Measurements from ENCODE around the gene RPS14. TPM values are rescaled to one million over a fixed set of nuclear protein-coding genes. Genes with fewer than 3 reads are reported as not detected.
"Not testable (repeated sequence)": the region's sequence is repeated elsewhere in the genome, so short reads cannot be mapped to it uniquely, and the experiment has no call there.

The RPS14 gene
- polyA plus RNA-seq, 5 donors = 2,380 to 2,884 (median 2,485) TPM

- DNase-seq = peak; percentile 81 to 86
These were observed 37.1 kb upstream of the RPS14 start for GRCh38 chr5:150486402-150487198.

- peak; percentile 62 to 65 for DNase-seq
These were observed 36.3 kb upstream of the RPS14 start for GRCh38 chr5:150485693-150486401.

GRCh38 chr5:150484964-150485692 lies 35.6 kb upstream of the RPS14 start:
- DNase-seq = no peak

DNA sequence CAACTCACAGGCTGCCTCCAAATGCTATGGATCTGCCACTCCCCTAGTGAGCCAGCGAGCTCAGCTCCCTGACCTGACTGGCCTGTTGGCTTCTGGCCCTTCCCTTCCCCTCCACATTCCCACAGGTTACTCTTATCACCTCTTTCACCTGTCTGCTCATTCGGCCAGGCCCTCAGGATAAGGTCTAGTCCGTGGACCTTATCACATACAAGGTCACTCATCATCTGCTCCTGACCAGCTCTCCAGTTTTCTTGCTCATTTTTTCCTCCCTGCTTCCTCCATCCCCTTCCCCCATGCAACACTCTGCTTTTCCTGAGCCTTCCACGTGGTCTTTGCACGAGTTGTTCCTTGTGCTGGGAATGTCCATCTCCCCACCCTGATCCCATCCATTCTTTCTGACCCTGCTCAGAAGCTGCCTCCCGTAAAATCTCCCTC lies 32.5 kb upstream of the RPS14 start:
- no peak for DNase-seq

GRCh38 chr5:150481708-150481965 lies 32.1 kb upstream of the RPS14 start:
- DNase-seq = no peak

GRCh38 chr5:150479416-150479815 lies 29.9 kb upstream of the RPS14 start:
- no peak for DNase-seq

DNA sequence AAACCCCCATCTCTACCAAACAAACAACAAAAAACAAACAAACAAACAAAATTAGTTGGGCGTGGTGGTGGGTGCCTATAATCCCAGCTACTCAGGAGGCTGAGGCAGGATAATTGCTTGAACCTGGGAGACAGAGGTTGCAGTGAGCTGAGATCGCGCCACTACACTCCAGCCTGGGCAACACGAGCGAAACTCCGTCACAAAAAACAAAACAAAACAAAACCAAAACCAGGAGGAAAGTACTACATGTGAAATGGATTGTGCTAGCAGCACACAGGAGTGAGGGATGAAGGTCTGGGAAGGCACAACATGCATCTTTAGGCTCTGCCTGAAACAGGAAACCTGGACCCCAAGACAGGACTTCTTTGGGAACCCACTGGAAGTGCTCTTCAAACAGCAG lies 27.0 kb upstream of the RPS14 start:
- DNase-seq = not testable (repeated sequence)

DNA sequence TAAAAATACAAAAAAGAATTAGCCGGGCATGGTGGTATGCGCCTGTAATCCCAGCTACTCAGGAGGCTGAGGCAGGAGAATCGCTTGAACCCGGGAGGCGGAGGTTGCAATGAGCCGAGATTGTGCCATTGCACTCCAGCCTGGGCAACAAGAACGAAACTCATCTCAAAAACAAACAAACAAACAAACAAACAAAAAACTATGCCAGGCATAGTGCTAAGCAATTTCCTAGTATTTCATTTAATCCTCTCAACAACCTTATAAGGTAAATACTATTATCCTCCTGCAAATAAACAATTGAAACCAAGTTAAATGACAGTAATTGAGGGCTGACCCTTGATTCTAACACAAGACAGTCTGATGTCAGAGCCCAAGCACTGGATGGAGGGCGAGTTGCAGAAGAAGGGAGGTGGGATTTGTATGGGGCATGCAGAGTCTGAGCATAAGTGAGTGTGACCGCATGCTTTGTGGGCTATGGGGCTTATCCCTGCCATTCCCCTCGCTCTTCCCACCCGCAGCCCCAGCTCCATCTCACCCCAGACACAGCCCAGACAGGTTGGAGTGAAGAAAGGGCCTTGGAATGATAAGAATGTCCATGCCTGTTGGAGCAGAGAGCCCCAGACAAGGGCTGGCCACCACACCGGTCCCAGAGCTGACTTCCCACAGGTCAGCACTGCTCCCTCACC lies 24.3 kb upstream of the RPS14 start:
- DNase-seq = no peak

DNA sequence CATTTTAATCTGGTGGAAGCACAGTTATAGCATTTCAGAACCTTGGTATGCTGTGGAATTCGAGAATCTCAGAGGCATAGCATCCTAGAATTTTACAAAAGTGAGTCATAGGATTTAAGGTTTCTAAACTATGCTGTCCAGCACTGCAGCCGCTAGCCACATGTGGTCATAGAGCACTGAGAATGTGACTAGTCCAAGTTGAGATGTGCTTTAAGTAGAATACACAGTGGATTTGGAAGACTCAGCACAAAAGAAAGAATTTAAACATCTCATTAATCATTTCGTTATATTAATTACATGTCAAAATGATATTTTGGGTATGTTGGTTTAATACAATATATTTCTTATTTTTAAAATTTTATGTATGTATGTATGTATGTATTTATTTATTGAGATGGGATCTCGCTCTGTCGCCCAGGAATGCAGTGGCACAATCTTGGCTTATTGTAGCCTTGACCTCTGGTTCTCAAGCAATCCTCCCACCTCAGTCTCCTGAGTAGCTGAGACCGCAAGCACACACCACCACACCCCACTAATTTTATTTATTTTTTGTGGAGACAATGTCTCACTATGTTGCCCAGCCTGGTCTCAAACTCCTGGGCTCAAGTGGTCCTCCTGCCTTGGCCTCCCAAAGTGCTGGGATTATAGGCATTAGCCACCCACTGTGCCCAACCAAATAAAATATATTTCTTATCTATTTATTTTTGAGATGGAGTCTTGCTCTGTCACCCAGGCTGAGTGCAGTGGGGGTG lies 20.4 kb upstream of the RPS14 start:
- no peak for DNase-seq

DNA sequence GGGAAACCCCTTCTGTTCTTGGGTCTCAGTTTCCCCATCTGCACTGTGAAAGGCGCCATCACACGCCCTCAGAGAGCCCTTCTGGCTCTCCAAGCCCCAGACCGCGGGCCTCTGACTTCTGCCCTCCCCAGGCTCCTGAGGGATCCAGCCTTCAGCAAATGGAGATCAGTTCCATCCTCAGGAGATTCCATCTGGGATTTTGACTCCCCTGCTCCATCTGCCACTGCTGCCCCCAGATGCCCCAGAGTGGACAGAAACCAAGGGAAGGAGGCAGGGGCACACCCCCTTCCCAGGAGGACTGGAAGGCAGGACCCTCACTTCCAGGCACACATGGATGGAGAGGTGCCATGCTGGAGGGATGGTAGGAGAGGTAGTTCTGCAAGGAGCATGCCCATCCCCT lies 18.7 kb upstream of the RPS14 start:
- DNase-seq = no peak

- DNase-seq = no peak
These were observed 16.4 kb upstream of the RPS14 start for GRCh38 chr5:150465927-150466326.

DNA sequence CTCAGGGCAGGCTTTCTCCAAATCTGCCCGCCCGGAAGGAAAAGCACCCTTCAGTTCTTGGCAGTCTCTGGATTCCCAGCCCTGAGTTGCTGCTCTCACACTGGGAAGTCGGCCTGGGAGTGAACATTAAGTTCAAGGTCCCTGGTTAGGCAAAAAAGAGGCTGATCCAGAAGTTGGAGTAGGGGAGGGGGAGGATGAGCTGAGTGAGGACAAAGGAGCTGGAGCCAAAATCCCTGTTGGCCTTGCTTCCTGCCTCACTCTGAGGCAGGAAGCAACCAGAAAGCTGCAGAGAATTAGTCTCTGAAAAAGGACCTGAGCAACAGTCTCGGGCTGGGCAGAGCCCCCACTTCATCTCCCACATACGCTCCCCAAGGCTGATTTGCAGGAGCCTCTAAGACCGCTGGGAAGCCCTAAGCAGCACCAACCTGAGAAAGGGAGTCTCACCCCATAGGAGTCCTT lies 15.0 kb upstream of the RPS14 start:
- peak; percentile 51 to 59 for DNase-seq

GRCh38 chr5:150461231-150461630 lies 11.7 kb upstream of the RPS14 start:
- no peak for DNase-seq

DNA sequence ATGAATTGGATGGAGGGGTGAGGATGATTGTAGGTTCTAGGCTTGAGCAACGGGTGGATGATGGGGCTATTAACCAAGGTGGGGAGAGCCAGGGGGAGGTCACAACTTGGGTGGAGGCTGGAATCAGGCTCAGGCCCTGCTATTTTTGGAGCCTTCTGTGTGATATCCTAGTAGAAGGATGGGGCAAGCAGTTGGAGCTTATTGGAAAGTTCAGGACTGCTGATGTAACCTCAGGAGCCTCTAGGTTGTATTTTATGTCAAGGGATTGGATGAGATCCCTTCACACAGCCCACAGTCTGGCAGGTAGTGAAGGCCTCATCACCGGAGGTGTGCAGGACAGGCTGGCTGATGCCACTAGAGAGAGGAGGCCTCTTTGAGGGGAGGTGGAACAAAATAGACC lies 11.2 kb upstream of the RPS14 start:
- DNase-seq = no peak

DNA sequence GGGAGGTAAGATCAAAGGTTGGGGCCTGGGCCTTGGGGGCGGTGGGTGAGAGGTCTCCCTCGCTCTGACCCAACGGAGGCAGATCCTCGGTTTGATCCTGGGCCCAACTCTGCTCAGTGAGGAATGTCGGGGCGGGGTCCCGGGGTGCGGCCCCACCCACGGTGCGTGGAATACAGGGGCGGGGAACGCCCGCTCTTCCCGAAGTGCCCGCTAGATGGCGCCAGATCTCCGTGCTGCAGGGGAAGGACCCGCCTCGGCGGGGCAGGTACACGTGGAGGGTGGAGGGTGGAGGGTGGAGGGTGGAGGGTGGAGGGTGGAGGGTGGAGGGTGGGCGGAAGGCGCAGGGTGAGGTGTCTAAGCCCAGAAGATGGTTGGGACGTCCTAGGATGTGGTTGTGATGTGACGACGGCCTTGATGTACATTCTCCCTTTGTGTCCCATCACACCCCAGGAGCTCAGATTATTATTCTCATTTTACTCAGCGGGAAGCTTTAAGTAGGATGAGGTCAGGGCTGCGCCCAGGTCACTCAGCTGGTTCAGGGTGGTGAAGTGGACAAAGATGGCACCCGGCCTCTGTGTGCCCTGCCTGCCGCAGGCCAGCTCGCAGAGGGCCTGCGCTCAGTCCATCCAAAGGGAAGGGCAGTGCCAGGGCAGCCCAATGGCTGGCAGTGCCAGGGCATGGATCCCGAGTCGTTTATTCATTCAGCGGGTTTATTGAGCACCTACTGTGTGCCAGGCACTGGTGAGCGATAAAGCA lies 9.4 kb upstream of the RPS14 start:
- peak; percentile 53 to 58 for DNase-seq

DNA sequence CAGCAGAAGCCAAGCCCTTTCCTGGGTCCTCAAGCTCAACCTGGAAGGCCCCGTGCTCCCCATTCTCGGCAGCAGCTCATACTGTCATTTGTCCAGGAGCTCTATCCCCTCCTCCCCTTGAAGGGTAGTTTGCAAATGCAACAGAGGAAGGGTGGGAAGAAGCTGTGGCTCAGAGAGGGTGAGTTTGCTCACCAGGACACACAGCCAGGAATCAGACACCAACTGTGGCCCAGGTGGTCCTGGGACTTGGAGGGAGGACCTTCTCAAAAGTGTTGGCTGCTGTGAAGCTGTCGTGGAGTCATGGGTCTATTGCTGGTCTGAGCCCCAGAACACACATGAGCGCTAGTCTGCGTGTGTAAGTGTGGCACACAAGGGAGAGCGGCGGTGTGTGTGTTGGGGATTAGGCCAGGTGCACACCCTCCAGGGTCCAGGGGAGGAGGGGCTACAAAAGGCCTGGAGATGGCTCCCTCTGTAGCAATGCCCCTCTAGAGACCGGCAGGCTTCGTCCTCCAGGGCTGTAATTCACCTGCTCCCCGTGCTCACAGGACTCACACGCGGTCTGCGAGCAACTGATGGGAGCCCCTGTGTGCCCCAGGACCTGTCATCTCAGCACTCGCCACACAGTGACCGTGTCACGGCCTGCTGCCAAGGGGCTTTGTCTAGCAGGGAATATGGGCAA lies 8.2 kb upstream of the RPS14 start:
- no peak for DNase-seq

- DNase-seq = no peak
These were observed 7.6 kb upstream of the RPS14 start for GRCh38 chr5:150457121-150457520.

DNA sequence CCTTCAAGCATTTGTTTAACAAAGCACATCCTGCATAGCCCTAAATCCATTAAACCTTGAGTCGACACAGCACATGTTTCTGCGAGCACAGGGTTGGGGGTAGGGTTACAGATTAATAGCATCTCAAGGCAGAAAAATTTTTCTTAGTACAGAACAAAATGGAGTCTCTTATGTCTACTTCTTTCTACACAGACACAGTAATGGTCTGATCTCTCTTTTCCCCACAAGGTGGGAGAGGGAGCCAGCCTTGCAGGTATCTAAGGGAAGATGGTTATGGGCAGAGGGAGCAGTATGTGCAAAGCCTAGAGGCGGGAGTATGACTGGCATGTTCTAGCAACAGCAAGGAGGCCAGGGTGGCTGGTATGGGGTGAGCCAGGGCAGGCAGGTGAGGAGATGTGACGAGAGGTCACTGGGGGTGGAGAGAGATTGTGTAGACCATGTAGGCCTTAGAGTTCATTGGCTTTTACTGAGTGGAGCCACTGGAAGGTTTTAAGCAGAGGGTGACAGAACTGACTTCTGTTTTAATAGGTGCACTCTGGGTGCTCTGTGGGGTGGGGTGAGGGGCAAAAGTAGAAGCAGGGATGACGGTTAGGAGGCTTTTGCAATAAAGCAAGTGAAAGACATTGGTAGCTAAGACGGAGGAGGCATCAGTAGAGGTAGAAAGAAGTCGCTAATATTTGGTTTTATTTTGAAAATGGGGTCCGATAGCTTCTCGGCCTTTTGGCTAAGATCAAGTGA lies 5.1 kb upstream of the RPS14 start:
- no peak for DNase-seq

GRCh38 chr5:150454027-150454426 lies 4.5 kb upstream of the RPS14 start:
- not testable (repeated sequence) for DNase-seq
